Stimulated activated naive CD4-positive, alpha-beta T cell treated with Interleukin-2 at 50 U/mL for 16 hours (primary cell): ENCODE data around the gene SMIM29.

ENCODE experiments used
- DNase-seq: peaks from one replicate; lab custom pipeline; 2025; lab: John Stamatoyannopoulos, UW

SMIM29 gene

DNA sequence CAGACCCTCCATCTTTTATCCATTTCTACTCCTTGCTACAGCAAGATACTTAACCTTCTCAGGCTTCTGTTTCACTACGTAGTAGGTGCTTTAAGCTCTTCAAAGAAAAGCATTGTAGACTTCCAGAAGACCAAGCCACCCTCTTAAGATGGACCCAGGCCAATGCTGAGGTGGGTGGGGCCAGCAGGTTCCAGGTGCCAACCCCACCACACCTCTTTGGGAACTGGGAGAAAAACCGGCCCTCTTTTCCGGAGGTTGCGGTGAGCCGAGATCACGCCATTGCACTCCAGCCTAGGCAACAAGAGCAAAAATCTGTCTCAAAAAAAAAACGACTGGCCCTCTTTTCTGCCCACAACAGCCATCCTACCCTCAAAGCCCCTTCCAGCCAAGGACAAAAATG, 22.7 kb downstream of the SMIM29 start:
- no peak for DNase-seq

DNA sequence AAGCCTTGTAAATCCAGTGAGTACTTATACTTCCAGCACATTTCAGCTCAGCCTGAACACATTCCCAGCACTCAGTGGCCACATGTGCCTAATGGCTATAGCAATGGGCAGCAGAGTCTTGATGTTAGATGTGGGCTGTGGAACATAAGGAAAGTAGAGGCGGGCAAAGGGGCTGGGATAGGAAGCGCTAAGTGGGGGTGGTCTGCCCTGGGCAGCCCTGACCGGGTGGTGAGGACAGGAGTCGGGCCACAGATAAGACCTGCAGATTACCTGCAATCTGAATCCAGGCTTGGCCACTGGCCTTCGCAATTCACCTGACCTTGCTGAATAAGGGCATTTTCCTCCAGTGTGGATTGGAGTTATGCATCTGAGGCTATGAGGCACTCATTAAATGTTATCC, 23.3 kb downstream of the SMIM29 start:
- DNase-seq = no peak

DNA sequence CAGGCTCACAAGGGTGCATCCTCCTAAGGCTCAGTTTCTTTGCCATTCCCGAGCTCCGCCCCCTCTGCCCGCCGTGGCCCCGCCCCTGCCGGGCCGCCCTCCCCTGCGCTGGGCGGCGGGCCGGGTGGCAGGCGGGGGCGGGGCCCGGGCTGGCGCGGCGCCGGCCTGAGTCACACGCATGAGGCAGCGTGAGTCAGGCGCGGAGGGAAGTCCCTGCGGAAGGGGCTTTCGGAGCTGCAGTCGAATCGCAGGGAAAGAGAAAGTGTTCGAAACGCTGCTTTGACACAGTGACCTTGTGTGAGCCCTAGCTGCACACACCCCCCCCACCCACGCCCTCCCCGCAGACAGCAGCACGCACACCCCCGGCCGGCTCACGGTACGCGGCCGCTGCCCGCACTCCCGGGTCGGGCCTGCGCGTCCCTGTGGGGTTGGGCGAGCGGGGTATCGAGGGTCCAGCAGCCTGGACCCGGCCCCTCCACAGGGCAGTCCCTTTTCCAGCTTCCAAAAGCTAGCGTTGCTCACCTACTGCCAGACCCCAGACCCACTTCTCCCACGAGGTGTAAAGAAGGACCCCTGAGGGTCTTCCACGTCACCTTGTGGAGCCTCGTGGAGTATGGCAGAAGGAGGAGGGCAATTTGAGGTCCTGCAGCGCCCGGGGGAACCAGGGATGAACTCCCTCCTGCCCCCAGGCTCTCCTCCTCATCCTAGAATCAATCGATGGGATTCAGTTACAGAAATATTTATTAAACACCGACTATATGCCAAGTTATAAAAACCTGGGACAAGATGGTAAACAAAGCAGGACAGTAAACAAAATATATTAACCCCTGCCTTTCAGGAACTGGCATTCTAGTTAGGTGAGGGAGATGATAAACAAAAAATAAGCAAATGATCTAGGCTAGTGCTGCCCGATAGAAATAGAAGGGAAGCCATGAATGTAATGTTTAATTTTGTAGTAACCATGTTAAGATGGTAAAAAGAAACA, 24.6 kb downstream of the SMIM29 start:
- DNase-seq = peak; percentile 94

DNA sequence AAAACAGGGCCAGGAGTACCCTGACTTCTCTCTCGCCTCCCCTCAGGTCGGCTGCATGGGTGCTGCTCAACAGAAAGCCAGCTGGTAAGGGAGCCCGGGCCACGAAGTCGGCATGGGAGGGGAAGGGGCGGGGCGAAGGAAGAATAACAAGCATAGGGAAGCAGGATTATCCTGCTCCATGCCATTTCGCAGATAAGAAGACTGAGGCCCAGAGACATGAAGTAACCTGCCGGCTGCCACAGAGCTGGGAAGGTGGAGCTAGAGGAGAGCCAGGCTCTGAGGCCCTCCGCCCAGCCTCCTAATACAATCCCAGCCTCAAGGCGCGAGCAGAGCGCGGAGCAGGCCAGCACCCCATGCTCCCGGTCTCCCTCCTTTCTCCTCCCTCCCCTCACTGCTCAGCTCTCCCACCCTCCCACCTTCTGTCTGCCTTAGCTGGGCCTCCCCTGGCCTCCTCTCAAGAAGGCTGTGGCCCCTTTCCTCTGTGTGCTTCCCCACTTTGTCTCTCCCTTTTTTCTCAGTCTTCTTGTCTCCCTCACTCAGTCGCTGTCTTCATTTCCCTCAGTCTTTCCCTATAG, 25.3 kb downstream of the SMIM29 start:
- no peak for DNase-seq

DNA sequence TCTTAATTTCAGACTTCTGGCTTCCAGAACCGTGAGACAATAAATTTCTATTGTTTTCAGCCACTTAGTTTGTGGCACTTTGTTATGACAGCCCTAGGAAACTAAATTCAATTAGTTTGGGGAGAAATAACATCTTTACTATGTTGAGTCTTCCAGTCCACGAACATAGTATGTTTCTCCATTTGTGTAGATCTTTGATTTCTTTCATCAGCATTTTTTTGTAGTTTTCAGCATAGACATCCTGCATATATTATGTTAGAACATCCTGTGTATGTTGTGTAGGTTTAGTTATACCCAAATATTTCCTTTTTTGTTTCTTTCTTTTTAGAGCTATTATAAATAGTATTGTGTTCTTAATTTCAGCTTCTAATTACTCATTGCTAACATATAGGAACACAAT, 30.1 kb downstream of the SMIM29 start:
- no peak for DNase-seq

DNA sequence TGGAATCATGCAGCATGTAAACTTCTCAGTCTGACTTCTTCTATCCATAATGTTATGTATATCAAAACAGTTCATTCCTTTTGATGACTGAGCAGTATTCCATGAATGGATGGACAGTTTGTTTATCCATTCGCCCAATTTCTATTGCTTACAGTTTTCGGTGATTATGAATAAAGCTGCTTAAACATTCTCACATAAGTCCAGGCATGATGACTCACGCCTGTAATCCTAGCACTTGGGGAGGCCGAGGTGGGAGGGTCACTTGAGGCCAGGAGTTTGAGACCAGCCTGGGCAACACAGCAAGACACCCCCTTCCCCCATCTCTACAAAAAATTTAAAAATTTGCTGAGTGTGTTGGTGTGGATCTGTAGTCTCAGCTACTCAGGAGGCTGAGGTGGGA, 35.0 kb downstream of the SMIM29 start:
- DNase-seq = no peak

DNA sequence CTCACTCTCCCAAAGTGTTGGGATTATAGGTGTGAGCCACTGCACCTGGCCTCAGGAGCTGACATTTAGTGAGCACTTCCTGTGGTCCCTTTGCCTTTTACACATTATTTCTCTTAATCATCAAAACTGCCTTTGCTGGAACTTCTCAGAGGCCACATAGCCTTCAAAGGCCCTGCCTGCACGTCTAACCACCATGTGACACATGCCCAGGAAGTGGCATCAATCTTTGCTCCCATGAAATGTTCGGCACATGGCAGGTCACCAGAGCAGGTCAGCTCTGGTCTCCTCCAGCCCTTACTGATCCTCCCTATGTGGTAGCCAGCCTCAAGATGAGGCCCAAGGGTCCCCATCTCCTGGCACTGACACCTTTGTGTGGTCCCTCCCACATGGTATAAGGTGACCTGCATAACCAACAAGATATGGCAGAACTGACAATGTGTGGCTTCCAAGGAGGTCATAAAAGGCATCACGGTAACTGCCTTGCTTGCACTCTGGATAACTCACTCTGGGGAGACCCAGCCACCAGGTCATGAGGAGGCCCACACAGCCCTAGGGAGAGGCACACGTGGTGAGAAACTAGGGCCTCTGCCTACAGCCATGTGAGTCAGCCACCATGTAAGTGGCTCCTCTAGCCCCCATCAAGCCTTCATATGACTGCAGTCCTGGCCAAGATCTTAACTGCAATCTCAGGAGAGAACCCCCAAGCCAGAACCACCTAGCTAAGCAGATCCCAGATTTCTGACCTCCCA, 40.9 kb downstream of the SMIM29 start:
- DNase-seq = peak; percentile 2

DNA sequence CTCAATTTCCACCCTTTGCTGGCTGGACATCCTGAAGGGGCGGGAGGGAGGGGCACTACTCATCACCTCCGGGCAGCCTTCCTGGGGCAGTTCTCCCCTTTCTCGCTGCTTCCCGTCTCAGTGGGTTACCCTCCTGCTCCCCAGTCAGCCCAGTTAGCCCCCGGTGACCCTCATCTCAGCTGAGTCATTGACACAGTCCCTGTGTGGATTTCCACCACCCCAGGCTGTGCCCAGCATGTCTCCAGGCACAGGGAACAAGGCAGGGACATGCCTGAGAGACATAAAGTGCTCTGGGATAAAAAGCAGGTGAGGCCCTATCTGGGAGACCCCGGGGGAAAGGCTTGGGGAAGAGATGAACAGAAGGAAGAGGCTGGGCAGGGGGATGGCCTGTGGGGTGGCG, 42.1 kb downstream of the SMIM29 start:
- DNase-seq = no peak

DNA sequence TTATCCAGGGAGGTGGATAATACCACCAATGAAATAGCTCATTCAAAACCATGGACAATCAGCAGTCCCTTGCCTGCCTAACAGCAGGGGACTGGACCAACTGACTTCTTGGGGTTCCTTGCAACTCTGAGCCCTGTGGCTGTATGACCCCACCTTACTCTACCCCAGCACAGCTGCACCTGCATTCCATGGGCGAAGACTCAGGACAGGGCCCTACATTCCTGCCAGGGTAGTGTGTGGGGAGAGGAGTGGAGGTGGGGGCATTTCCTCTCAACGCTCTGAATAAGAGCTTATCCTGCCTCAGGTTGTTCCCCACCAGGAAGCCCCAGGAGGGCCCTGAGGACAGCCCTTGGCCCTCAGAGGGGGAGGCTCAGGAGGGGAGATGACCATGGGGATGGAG, 42.9 kb downstream of the SMIM29 start:
- DNase-seq = no peak

DNA sequence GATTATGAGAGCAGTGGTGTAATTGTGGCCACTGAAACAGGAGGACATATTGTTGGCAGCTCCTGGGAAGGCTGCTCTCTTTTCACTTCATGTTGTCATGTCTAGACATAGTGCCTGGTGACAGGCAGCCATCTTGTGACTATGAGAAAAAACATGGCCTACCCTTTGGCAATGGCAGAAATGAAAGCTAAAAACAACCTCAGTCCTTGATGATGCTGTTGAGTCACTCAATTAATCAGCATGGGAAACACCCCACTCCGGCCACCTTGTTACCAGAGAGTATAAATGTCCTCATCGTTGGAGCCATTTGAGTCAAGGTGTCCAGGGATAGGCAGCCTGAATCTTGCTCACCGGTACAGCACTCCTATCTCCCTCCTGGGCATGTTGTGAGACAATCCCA, 43.3 kb downstream of the SMIM29 start:
- DNase-seq = no peak

DNA sequence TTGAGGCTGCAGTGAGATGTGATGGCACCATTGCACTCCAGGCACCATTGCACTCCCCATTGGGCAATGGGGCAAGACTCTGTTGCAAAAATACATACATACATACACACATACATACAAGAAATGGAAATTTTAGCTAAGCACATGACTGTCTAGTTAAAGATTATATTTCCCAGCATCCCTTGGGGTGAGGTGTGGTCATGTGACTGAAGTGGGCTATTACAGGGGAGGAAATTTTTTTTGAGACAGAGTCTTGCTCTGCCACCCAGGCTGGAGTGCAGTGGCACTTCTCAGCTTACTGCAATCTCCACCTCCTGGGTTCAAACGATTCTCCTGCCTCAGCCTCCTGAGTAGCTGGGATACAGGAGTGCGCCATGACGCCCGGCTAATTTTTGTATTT, 44.1 kb downstream of the SMIM29 start:
- DNase-seq = no peak

DNA sequence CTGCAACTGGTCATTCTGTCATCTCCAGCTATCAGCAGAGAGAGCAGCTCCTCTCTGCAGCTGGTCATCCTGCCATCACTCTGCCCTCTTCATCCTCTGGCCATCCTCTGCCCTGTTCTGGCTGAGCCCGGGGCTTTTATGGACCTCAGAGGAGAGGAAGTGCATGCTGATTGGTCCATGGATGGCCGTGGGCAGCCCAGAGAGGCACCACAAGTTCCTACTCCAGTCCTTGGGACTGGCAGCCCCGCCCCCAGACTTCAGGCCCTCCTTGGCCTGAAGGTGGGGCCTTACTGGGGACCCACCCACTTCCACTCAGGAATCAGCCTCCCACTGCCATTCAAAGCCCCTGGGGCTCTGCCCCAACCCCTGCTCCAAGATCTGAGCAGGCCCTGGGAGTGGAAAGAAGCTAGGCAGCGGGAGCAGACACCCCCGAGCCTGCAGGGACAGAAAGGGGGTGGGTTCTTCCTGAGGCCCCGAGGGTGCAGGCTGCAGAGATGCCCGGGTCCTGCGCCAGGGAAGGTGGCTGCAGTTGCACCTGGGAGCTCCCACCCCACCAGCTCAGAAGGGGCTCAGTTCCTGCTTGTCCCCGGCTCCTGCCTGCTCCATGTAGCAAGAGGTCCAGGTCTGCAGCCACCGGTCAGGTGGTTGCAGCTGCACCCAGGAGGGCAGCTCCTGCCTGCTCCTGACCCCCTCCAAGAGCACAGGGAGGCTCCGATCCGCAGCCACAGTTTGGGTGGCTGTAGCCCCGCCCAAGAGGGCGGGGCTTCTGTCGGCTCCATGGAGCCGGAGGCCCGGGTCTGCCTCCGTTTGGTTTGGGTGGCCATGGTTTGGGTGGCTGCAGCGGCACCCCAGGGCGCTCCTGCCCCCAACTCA, 46.2 kb downstream of the SMIM29 start:
- DNase-seq = no peak

DNA sequence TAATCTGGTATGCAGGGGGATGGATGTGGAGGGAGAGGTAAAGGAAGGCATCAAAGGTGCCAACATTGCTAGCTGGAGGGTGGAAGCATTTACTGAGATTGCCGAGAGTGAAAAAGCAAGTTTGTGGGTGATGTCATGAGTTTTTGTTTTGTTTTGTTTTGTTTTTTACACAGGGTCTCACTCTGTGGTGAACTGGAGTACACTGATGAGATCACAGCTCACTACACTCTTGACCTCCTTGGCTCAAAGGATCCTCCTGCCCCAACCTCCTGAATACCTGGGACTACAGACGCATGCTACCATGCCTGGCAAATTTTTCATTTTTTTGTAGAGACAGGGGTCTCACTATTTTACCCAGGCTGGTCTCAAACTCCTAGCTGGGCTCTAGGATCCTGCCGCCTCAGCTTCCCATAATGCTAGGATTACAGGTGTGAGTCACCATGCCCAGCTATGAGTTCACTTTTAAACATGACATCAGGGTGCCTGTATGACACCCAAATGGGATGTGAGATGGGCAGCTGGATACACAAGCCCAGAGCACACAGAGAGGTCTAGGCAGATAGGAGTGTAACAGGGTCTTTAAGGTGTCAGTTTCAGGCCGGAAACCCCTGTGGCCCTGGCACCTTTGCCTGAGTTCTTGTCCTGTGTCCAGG, 47.2 kb downstream of the SMIM29 start:
- no peak for DNase-seq

DNA sequence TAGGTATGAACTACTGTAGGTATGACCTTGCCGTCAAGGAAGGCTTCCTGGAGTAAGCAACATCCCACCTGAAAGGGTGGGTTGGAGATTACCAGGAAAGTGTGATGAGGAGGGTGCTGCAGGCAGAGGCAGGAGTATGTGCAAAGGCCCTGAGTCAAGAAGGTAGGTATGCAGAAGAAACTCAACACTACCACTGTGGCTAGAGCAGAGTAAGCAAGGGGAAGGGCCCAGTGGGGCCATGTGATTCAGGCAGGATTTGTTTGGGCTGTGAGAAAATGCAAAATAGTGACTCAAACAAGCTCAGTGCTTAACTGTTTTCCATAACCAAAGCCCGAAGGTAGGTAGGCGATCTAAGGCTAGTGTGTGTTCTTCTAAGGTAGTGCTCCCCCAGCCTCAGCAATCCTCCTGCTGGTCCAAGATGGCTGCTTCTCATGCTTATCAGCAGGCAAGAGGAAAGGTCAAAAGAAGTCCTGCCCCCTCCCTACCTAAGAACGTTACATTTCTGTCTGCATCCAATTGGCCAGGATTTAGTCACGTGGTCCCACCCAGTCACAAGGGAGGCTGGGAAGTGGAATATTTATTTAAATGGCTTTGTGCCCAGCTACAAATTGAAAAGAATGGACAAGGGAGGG, 48.4 kb downstream of the SMIM29 start:
- no peak for DNase-seq

DNA sequence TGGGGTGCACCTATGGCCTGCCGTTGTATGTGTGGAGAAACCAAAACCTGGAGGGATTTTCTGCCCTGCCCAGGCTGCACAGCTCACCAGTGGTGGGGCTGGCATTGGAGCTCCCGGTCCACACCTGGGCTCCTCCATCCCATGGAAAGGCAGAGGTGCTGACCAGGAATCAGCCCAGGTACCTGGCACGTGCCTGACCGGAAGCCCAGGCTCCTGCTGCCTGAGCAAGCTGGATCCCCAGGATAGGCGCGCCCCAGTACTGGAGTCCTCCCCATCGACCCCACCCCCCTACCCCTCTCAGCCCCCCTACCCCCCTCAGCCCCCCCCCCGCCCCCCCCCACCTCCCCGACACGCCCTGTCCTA, 52.0 kb downstream of the SMIM29 start:
- DNase-seq = no peak
